GM15510 (cell line): ENCODE measurements around the gene ACSM2A.

Experiments
- POLR2A ChIP-seq: IDR thresholded peaks from 3 replicates; pipeline ENCODE4 v1.6.1; 2011; ENCODE audit warnings: borderline replicate concordance; ENCODE audit not compliant: insufficient read length; ENCODE audit errors: extremely low read depth

The ACSM2A gene

GRCh38 chr16:20510323-20510722 lies 59.0 kb downstream of the ACSM2A start:
- TF ChIP-seq POLR2A, result no peak

GRCh38 chr16:20515688-20516090 lies 64.4 kb downstream of the ACSM2A start:
- TF ChIP-seq POLR2A, result no peak

- no peak for TF ChIP-seq POLR2A
Measured at GRCh38 chr16:20517149-20517548, 65.8 kb downstream of the ACSM2A start.

GRCh38 chr16:20519231-20519630 lies 67.9 kb downstream of the ACSM2A start:
- no peak for TF ChIP-seq POLR2A

- TF ChIP-seq POLR2A, result no peak
Measured at GRCh38 chr16:20520103-20520502, 68.8 kb downstream of the ACSM2A start.
